Muscle layer of colon (tissue), 2 donors: ENCODE measurements around the gene INTS11.

Experiments used
- H3K27ac ChIP-seq: one replicate; pipeline ENCODE4 v1.7.0; 2013; ENCODE audit warnings: low read depth, mild to moderate bottlenecking, low read length, moderate library complexity
- H3K27me3 ChIP-seq, 2 donors: one replicate each; pipeline ENCODE4 v1.7.0; 2013; ENCODE audit warnings: low read length in 2 of 2, mild to moderate bottlenecking in 2 of 2; ENCODE audit not compliant: insufficient read depth in 2 of 2, control insufficient read depth in 1 of 2
- H3K36me3 ChIP-seq: one replicate; pipeline ENCODE4 v1.7.0; 2013; ENCODE audit warnings: mild to moderate bottlenecking, low read length; ENCODE audit not compliant: insufficient read depth
- H3K4me1 ChIP-seq: one replicate; pipeline ENCODE4 v1.7.0; 2013; ENCODE audit warnings: mild to moderate bottlenecking, low read length; ENCODE audit not compliant: insufficient read depth
- H3K4me3 ChIP-seq, 2 donors: one replicate each; pipeline ENCODE4 v1.7.0; 2013; ENCODE audit warnings: low read length in 2 of 2, low read depth in 1 of 2, mild to moderate bottlenecking in 1 of 2, moderate library complexity in 1 of 2
- H3K9ac ChIP-seq: one replicate; pipeline ENCODE4 v1.7.0; 2013; ENCODE audit warnings: low read length
- H3K9me3 ChIP-seq: one replicate; pipeline ENCODE4 v1.7.0; 2013; ENCODE audit warnings: mild to moderate bottlenecking, low read length
- donor health status: abdominal sarcoma.
- donor health status: Adenocarcinoma of cecum.

Gene INTS11

GRCh38 chr1:1337793-1338147, 13.3 kb upstream of the INTS11 start:
- H3K4me1 ChIP-seq, result no peaks in the 10 kb centered on the region
- no peaks in the 10 kb centered on the region for H3K9me3 ChIP-seq
- no peak overlapping the region for H3K27ac ChIP-seq
- no peak overlapping the region for H3K4me3 ChIP-seq
- H3K27me3 ChIP-seq, result no peaks in the 10 kb centered on the region
- H3K9ac ChIP-seq, result no peak overlapping the region
- peaks cover 22% of the 10 kb centered on the region for H3K36me3 ChIP-seq

DNA sequence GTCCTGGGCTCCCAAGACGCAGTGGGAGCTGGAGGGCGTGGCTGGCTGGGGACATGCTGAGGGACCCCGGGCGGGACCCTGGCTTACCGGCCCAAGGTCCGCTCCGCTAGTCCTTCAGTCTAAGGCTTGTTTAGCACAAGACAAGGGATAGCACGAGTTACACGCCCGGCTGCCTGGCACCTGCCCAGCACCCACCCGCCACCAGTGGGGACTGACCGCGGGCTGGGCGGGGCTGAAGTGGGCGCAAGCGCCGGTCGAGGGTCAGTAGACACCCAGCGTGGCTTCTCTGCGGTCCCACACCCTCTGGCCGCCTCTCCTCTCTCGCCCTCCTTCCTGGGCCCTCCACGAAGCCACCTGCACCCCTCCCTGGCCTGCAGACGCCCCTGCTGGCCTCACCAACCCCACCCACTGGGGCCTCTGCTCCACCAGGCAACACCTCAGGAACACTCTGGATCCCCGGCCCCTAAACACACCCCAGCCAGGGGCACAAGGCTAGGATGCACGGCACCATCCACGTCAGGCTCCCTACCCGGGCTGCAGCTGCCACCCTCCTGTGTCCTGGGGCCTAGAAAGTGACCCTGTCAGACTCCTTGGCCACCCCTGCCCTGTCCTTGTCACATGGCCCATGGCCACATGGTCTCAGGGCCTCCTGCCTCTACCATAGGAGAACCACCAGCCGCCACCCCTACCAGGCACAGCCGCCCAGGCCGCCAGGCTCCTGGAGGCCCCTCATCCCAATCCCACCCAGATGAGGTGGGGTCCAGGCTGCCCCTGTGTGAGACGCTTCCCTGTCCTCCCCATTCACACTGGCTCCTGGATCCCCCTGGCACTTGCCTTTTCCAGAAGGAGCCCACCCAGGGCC, 12.7 kb upstream of the INTS11 start:
- Histone ChIP-seq H3K4me3 (no peak overlapping the region), H3K4me1 (no peaks in the 10 kb centered on the region), H3K27ac (no peak overlapping the region), H3K36me3 (peaks cover 22% of the 10 kb centered on the region), H3K27me3 (no peaks in the 10 kb centered on the region), H3K9me3 (no peaks in the 10 kb centered on the region), H3K9ac (no peak overlapping the region)

DNA sequence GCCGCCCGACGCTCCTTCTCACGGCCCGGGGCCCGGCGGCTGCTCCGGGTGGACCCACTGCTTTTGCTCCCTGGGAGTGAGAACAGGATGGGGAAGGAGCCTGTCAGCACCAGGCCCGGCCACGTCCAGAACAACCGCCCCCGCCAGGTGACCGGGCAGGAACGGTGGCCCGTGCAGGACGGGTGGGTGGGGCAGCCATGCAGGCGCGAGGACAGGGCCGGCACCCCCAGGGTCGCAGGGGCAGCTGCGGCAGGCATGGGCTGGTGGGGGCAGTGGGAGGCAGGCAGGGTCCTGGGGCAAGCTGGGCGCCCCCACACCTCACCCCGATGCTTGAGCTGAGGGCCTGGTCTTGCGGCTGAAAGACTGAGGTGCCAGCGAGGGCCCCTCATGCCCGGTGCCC, 12.0 kb upstream of the INTS11 start:
- Histone ChIP-seq H3K9me3 (no peaks in the 10 kb centered on the region), H3K27me3 (no peaks in the 10 kb centered on the region), H3K36me3 (peaks cover 19% of the 10 kb centered on the region), H3K4me3 (no peak overlapping the region), H3K27ac (no peak overlapping the region), H3K4me1 (no peaks in the 10 kb centered on the region), H3K9ac (no peak overlapping the region)

GRCh38 chr1:1335792-1336248, 11.4 kb upstream of the INTS11 start:
- Histone ChIP-seq H3K9me3 (no peaks in the 10 kb centered on the region), H3K27me3 (peaks cover 0 to 6% of the 10 kb centered on the region in 2 donors), H3K36me3 (peaks cover 12% of the 10 kb centered on the region), H3K27ac (no peak overlapping the region), H3K9ac (no peak overlapping the region), H3K4me1 (no peaks in the 10 kb centered on the region), H3K4me3 (no peak overlapping the region)

GRCh38 chr1:1335283-1335682, 10.8 kb upstream of the INTS11 start:
- Histone ChIP-seq H3K9ac (no peak overlapping the region), H3K4me3 (no peak overlapping the region), H3K4me1 (no peaks in the 10 kb centered on the region), H3K36me3 (peaks cover 7% of the 10 kb centered on the region), H3K27me3 (peaks cover 0 to 8% of the 10 kb centered on the region in 2 donors), H3K27ac (no peak overlapping the region), H3K9me3 (no peaks in the 10 kb centered on the region)

DNA sequence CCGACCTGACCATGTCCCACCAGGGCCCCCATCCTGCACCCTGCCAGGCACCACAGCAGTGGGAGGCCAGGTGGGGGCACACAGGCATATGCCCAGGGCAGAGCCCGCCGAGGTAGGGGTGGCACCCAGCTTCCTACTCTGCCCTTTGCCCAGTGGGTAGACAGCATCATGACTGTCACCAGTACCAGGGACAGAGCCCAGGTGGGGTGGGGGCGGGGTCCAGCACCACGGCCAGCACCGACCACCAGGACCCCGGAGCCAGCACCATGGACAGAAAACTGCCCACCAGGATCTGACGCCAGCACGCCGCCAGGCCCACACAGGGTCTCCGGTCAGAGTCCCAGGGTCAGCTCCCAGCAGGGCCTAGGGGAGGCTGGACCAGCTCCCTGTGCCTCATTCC, 10.4 kb upstream of the INTS11 start:
- Histone ChIP-seq H3K27ac (no peak overlapping the region), H3K9me3 (no peaks in the 10 kb centered on the region), H3K27me3 (peaks cover 0 to 8% of the 10 kb centered on the region in 2 donors), H3K36me3 (peaks cover 5% of the 10 kb centered on the region), H3K4me1 (no peaks in the 10 kb centered on the region), H3K9ac (no peak overlapping the region), H3K4me3 (no peak overlapping the region)

DNA sequence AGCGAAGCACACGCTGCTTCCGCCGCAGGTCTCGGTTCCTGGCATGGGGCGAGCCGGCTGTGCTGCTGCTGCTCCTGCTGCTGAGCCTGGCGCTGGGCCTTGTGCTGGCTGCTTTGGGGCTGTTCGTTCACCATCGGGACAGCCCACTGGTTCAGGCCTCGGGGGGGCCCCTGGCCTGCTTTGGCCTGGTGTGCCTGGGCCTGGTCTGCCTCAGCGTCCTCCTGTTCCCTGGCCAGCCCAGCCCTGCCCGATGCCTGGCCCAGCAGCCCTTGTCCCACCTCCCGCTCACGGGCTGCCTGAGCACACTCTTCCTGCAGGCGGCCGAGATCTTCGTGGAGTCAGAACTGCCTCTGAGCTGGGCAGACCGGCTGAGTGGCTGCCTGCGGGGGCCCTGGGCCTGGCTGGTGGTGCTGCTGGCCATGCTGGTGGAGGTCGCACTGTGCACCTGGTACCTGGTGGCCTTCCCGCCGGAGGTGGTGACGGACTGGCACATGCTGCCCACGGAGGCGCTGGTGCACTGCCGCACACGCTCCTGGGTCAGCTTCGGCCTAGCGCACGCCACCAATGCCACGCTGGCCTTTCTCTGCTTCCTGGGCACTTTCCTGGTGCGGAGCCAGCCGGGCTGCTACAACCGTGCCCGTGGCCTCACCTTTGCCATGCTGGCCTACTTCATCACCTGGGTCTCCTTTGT, 9.2 kb upstream of the INTS11 start:
- Histone ChIP-seq H3K27me3 (peaks cover 0 to 8% of the 10 kb centered on the region in 2 donors), H3K9ac (no peak overlapping the region), H3K9me3 (no peaks in the 10 kb centered on the region), H3K4me1 (no peaks in the 10 kb centered on the region), H3K4me3 (no peak overlapping the region), H3K36me3 (peaks cover under 1% of the 10 kb centered on the region), H3K27ac (no peak overlapping the region)

GRCh38 chr1:1332774-1333480, 8.5 kb upstream of the INTS11 start:
- H3K27me3 ChIP-seq, result peaks cover 0 to 8% of the 10 kb centered on the region in 2 donors

GRCh38 chr1:1332031-1332755, 7.7 kb upstream of the INTS11 start:
- no peak overlapping the region for H3K4me3 ChIP-seq
- no peak overlapping the region for H3K27ac ChIP-seq
- no peaks in the 10 kb centered on the region for H3K9me3 ChIP-seq
- H3K9ac ChIP-seq, result no peak overlapping the region
- H3K4me1 ChIP-seq, result no peaks in the 10 kb centered on the region
- H3K36me3 ChIP-seq, result no peaks in the 10 kb centered on the region
- peaks cover 0 to 8% of the 10 kb centered on the region in 2 donors for H3K27me3 ChIP-seq

More at GRCh38 chr1:1332774-1333480, 8.5 kb upstream of the INTS11 start:
- no peaks in the 10 kb centered on the region for H3K36me3 ChIP-seq
- no peaks in the 10 kb centered on the region for H3K4me1 ChIP-seq
- H3K9me3 ChIP-seq, result no peaks in the 10 kb centered on the region
- H3K27ac ChIP-seq, result no peak overlapping the region
- no peak overlapping the region for H3K4me3 ChIP-seq
- H3K9ac ChIP-seq, result no peak overlapping the region

DNA sequence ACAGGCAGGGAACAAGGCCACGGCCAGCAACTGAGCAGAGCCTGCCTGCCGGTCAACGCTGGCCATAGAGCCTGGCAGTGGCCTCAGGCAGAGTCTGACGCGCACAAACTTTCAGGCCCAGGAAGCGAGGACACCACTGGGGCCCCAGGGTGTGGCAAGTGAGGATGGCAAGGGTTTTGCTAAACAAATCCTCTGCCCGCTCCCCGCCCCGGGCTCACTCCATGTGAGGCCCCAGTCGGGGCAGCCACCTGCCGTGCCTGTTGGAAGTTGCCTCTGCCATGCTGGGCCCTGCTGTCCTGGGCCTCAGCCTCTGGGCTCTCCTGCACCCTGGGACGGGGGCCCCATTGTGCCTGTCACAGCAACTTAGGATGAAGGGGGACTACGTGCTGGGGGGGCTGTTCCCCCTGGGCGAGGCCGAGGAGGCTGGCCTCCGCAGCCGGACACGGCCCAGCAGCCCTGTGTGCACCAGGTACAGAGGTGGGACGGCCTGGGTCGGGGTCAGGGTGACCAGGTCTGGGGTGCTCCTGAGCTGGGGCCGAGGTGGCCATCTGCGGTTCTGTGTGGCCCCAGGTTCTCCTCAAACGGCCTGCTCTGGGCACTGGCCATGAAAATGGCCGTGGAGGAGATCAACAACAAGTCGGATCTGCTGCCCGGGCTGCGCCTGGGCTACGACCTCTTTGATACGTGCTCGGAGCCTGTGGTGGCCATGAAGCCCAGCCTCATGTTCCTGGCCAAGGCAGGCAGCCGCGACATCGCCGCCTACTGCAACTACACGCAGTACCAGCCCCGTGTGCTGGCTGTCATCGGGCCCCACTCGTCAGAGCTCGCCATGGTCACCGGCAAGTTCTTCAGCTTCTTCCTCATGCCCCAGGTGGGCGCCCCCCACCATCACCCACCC, 6.9 kb upstream of the INTS11 start, which contains the start of gene TAS1R3:
Gene TAS1R3, plus strand, starts transcription at position 213 of the 898 bp plus-strand sequence. Its CDS starts 66 bp downstream, at position 279.
- H3K4me1 ChIP-seq, result peaks cover under 1% of the 10 kb centered on the region
- no peaks in the 10 kb centered on the region for H3K36me3 ChIP-seq
- no peak within 1 kb of the TSS for H3K4me3 ChIP-seq
- H3K27ac ChIP-seq, result no peak within 1 kb of the TSS
- H3K9me3 ChIP-seq, result no peaks in the 10 kb centered on the region
- peaks cover 0 to 8% of the 10 kb centered on the region in 2 donors for H3K27me3 ChIP-seq
- H3K9ac ChIP-seq, result no peak within 1 kb of the TSS
